Endothelial cell (in vitro differentiated cells): ENCODE results near the gene IPO13. TPM values are rescaled to one million over a fixed set of nuclear protein-coding genes. Genes with fewer than 3 reads are reported as not detected.
A peak's percentile ranks its signal among the peaks of the same experiment; 100 is the strongest.

Experiments used
- DNase-seq: peaks from one replicate; pipeline ENCODE4 v3.0.0; 2021; ENCODE audit warnings: low spot score
- H3K27ac Mint-ChIP-seq: one replicate; pipeline ENCODE4 v1.8.0; 2021; ENCODE audit warnings: mixed read lengths, inconsistent platforms; ENCODE audit not compliant: unreplicated experiment
- H3K27me3 Mint-ChIP-seq: one replicate; pipeline ENCODE4 v1.8.0; 2021; ENCODE audit warnings: mild to moderate bottlenecking, moderate library complexity, mixed read lengths, inconsistent platforms; ENCODE audit not compliant: unreplicated experiment
- H3K36me3 Mint-ChIP-seq: one replicate; pipeline ENCODE4 v1.8.0; 2021; ENCODE audit warnings: mild to moderate bottlenecking, low read depth, mixed read lengths, inconsistent platforms; ENCODE audit not compliant: unreplicated experiment
- H3K4me1 Mint-ChIP-seq: one replicate; pipeline ENCODE4 v1.8.0; 2021; ENCODE audit warnings: mild to moderate bottlenecking, mixed read lengths, inconsistent platforms; ENCODE audit not compliant: unreplicated experiment
- H3K4me3 Mint-ChIP-seq: one replicate; pipeline ENCODE4 v1.8.0; 2021; ENCODE audit warnings: mild to moderate bottlenecking, mixed read lengths, inconsistent platforms; ENCODE audit not compliant: unreplicated experiment
- H3K9me3 Mint-ChIP-seq: one replicate; pipeline ENCODE4 v1.8.0; 2021; ENCODE audit warnings: mixed read lengths, inconsistent platforms; ENCODE audit not compliant: unreplicated experiment
- total RNA-seq: library from RNA; stranded (reverse); fragmentation: NEBNext Ultra II Directional; extraction: Animal tissue kit (Norgen Biotek cat#: 25700); gene quantifications from one replicate; pipeline ENCODE4 v1.2.1, GENCODE V29; 2021; ENCODE audit not compliant: unreplicated experiment
- TF ChIP-seq, protein P1 (sequence below): fragments of 200-600 bp; sonication (generic); IDR thresholded peaks from one replicate; pipeline ENCODE4 v1.5.0; 2021; ENCODE audit warnings: antibody characterized with exemption; ENCODE audit not compliant: unreplicated experiment

The IPO13 gene
- total RNA-seq, 1 donor from 2014 or later, result 31.5 TPM

DNA sequence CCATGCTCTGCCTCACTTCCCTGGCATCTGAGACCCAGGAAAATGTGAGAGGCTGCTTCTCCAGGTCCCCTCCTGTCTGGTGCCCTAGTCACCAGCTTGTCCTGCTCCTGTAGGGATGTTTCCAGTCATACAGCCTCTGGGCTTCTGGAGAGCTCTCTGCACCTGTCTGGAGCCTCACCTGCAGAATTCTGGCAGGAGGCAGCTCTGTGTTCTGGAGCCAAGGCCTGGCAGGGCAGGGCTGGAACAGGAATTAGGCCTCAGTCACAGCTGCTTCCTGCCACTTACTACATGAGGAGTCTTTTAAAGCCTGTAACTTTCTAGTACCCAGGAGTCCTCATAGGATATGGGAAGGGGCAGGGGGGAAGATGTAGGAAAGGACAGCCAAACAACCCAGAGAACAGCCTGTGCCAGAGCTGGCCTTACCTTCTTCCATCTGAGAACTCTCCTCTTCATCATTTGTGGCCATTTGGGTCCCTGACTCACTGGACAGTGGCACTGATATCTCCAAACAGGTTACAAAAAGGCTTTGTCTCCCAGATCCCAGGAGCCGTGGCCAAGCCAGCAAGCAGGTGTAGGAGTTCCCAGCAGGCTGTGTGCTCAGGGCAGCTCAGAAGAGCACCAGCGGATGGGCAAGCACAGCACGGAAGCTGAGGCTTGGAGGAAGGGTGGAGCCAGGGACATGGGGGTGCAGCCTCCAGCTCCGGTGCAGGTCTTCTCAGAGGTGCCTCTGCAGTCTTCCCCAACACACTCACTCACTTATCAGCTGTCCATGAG is 44.5 kb upstream of the IPO13 start:
- TF ChIP-seq, protein P1, sequence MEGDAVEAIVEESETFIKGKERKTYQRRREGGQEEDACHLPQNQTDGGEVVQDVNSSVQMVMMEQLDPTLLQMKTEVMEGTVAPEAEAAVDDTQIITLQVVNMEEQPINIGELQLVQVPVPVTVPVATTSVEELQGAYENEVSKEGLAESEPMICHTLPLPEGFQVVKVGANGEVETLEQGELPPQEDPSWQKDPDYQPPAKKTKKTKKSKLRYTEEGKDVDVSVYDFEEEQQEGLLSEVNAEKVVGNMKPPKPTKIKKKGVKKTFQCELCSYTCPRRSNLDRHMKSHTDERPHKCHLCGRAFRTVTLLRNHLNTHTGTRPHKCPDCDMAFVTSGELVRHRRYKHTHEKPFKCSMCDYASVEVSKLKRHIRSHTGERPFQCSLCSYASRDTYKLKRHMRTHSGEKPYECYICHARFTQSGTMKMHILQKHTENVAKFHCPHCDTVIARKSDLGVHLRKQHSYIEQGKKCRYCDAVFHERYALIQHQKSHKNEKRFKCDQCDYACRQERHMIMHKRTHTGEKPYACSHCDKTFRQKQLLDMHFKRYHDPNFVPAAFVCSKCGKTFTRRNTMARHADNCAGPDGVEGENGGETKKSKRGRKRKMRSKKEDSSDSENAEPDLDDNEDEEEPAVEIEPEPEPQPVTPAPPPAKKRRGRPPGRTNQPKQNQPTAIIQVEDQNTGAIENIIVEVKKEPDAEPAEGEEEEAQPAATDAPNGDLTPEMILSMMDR, result no peak
- peaks cover 17% of the 10 kb centered on the region for H3K36me3 Mint-ChIP-seq
- H3K27ac Mint-ChIP-seq, result no peak overlapping the region
- H3K27me3 Mint-ChIP-seq, result peaks cover 27% of the 10 kb centered on the region
- no peak overlapping the region for H3K4me3 Mint-ChIP-seq
- H3K9me3 Mint-ChIP-seq, result peaks cover 8% of the 10 kb centered on the region
- DNase-seq, result no peak
- H3K4me1 Mint-ChIP-seq, result peaks cover 37% of the 10 kb centered on the region

DNA sequence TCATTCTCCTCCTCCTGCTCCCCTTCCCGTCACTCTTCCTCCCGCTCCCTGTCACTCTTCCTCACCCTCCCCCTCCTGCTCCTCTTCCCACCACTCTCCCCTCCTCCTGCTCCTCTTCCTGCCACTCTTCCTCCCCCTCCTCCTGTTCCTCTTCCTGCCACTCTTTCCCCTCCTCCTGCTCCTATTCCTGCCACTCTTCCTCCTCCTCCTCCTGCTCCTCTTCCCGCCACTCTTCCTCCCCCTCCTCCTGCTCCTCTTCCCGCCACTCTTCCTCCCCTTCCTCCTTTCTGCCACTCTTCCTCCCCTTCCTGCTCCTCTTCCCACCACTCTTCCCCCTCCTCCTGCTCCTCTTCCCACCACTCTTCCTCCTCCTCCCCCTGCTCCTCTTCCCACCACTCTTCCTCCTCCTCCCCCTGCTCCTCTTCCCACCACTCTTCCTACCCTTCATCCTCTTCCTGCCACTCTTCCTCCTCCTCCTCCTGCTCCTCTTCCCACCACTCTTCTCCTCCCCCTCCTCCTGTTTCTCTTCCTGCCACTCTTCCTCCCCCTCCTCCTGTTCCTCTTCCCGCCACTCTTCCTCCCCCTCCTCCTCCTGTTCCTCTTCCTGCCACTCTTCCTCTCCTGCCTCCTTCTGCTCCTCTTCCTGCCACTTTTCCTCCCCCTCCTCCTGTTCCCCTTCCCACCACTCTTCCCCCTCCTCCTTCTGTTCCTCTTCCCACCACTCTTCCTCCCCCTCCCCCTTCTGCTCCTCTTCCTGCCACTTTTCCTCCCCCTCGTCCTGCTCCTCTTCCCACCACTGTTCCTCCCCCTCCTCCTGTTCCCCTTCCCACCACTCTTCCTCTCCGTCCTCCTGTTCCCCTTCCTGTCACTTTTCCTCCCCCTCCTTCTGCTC is 41.8 kb upstream of the IPO13 start:
- no peak for DNase-seq
- H3K4me1 Mint-ChIP-seq, result peaks cover 39% of the 10 kb centered on the region
- TF ChIP-seq, protein P1, result no peak
- peaks cover 16% of the 10 kb centered on the region for H3K9me3 Mint-ChIP-seq
- peak overlapping the region; percentile 9 for H3K27ac Mint-ChIP-seq
- peak overlapping the region; percentile 67 for H3K4me3 Mint-ChIP-seq
- peaks cover 28% of the 10 kb centered on the region for H3K36me3 Mint-ChIP-seq
- H3K27me3 Mint-ChIP-seq, result peaks cover 31% of the 10 kb centered on the region

DNA sequence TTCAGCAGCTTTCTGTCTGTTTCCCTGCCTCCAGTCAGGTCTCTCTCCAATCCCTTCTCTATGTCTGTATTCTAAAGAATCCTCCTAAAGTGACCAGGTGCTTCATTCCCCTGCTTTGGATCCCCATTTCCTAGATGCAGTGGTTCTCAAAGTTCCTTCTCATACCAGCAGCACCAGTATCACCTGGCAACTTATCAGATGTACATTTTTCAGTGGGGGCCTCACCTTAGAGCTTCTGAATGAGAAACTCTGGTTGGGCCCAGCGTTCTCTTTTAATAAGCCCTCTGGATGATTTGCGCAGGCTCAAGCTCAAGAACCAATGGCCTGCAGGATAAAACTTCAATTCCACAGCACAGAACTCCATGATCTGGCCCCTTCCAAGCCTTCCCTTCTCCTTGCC is 38.5 kb upstream of the IPO13 start:
- H3K4me3 Mint-ChIP-seq, result peak overlapping the region; percentile 6
- no peak for DNase-seq
- TF ChIP-seq, protein P1, result no peak
- H3K9me3 Mint-ChIP-seq, result peaks cover 16% of the 10 kb centered on the region
- H3K27ac Mint-ChIP-seq, result no peak overlapping the region
- peaks cover 20% of the 10 kb centered on the region for H3K4me1 Mint-ChIP-seq
- H3K27me3 Mint-ChIP-seq, result peaks cover 26% of the 10 kb centered on the region
- H3K36me3 Mint-ChIP-seq, result peaks cover 31% of the 10 kb centered on the region

DNA sequence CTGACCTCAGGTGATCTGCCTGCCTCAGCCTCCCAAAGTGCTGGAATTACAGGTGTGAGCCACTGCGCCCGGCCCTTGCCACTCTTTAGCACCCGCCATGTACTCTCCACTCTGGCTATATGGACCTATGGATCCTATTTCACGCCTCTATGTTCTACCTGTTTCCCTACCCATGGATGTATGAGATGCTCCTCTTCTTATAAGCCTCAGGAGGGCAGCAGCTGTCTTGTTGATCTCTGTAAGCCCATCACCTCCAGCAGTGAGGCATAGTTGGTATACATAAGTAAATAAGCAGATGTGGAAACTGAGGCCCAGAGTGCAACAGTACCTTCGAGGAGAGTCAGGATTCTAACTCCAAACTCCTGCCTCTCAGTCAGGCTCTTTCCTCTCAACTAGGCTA is 37.9 kb upstream of the IPO13 start:
- TF ChIP-seq, protein P1, result no peak
- H3K27ac Mint-ChIP-seq, result no peak overlapping the region
- H3K36me3 Mint-ChIP-seq, result peaks cover 31% of the 10 kb centered on the region
- H3K4me1 Mint-ChIP-seq, result peaks cover 22% of the 10 kb centered on the region
- peaks cover 23% of the 10 kb centered on the region for H3K27me3 Mint-ChIP-seq
- H3K9me3 Mint-ChIP-seq, result peaks cover 16% of the 10 kb centered on the region
- H3K4me3 Mint-ChIP-seq, result no peak overlapping the region
- no peak for DNase-seq
